T-helper 1 cell (primary cell): Measurements from ENCODE around the gene CSTPP1.
"Not testable (repeated sequence)": the region's sequence is repeated elsewhere in the genome, so short reads cannot be mapped to it uniquely, and the experiment has no call there.

ENCODE experiments used
- DNase-seq, 5 donors: peaks; one replicate each; pipeline ENCODE4 v3.0.0-alpha.2; 2012 to 2020

Gene CSTPP1

GRCh38 chr11:47104261-47104950 is 167.8 kb downstream of the CSTPP1 start:
- no peak for DNase-seq

- DNase-seq, result no peak
Measured at GRCh38 chr11:47105541-47105940, 169.0 kb downstream of the CSTPP1 start.

- DNase-seq, result no peak
Measured at GRCh38 chr11:47105974-47106373, 169.4 kb downstream of the CSTPP1 start.

GRCh38 chr11:47106798-47107411 is 170.3 kb downstream of the CSTPP1 start:
- DNase-seq, result no peak

GRCh38 chr11:47107744-47108143 is 171.2 kb downstream of the CSTPP1 start:
- no peak for DNase-seq

GRCh38 chr11:47108214-47108613 is 171.7 kb downstream of the CSTPP1 start:
- DNase-seq, result no peak

GRCh38 chr11:47109051-47109726 is 172.6 kb downstream of the CSTPP1 start:
- DNase-seq, result no peak

GRCh38 chr11:47109727-47110246 is 173.2 kb downstream of the CSTPP1 start:
- no peak for DNase-seq

- DNase-seq, result no peak
Measured at GRCh38 chr11:47111318-47111804, 174.8 kb downstream of the CSTPP1 start.

GRCh38 chr11:47112941-47113340 is 176.4 kb downstream of the CSTPP1 start:
- not testable (repeated sequence) for DNase-seq

GRCh38 chr11:47118958-47119688 is 182.6 kb downstream of the CSTPP1 start:
- DNase-seq, result peak in 4 of 5 donors; percentile 12 to 44 (median 30)

- no peak for DNase-seq
Measured at GRCh38 chr11:47121056-47121455, 184.5 kb downstream of the CSTPP1 start.

GRCh38 chr11:47121731-47122130 is 185.2 kb downstream of the CSTPP1 start:
- DNase-seq, result no peak

GRCh38 chr11:47123094-47123493 is 186.5 kb downstream of the CSTPP1 start:
- DNase-seq, result no peak

- no peak for DNase-seq
Measured at GRCh38 chr11:47124675-47125074, 188.1 kb downstream of the CSTPP1 start.

- DNase-seq, result no peak
Measured at GRCh38 chr11:47125083-47125482, 188.5 kb downstream of the CSTPP1 start.

GRCh38 chr11:47127213-47127612 is 190.7 kb downstream of the CSTPP1 start:
- DNase-seq, result no peak

GRCh38 chr11:47130543-47130942 is 194.0 kb downstream of the CSTPP1 start:
- DNase-seq, result no peak

- no peak for DNase-seq
Measured at GRCh38 chr11:47131136-47131535, 194.6 kb downstream of the CSTPP1 start.

- no peak for DNase-seq
Measured at GRCh38 chr11:47132490-47132889, 195.9 kb downstream of the CSTPP1 start.

- no peak for DNase-seq
Measured at GRCh38 chr11:47132981-47133380, 196.4 kb downstream of the CSTPP1 start.

GRCh38 chr11:47136327-47136726 is 199.8 kb downstream of the CSTPP1 start:
- DNase-seq, result no peak

- no peak for DNase-seq
Measured at GRCh38 chr11:47136921-47137320, 200.4 kb downstream of the CSTPP1 start.
